AG10803 (cell line): ENCODE measurements around the gene MAPK8IP3.

Experiments
- DNase-seq: peaks from one replicate; pipeline ENCODE4 v3.0.0; 2010; ENCODE audit warnings: low read depth
- H3K4me3 ChIP-seq: 2 replicates; pipeline ENCODE4 v1.5.1; 2011; ENCODE audit warnings: mild to moderate bottlenecking, low read length, control low read depth
- CTCF ChIP-seq: conservative IDR thresholded peaks from 2 replicates; pipeline ENCODE4 v1.5.1; 2011; ENCODE audit warnings: mild to moderate bottlenecking, low read length, control low read depth, inconsistent platforms

MAPK8IP3 gene

GRCh38 chr16:1775846-1776671 is 70.1 kb downstream of the MAPK8IP3 start:
- H3K4me3 ChIP-seq, result no peak overlapping the region
- DNase-seq, result no peak
- no peak for TF ChIP-seq CTCF

GRCh38 chr16:1776672-1776955 is 70.6 kb downstream of the MAPK8IP3 start:
- no peak for DNase-seq
- H3K4me3 ChIP-seq, result no peak overlapping the region
- no peak for TF ChIP-seq CTCF

GRCh38 chr16:1776991-1777374 is 71.0 kb downstream of the MAPK8IP3 start:
- no peak for TF ChIP-seq CTCF
- H3K4me3 ChIP-seq, result no peak overlapping the region
- no peak for DNase-seq

- DNase-seq, result no peak
- no peak for TF ChIP-seq CTCF
Observed at GRCh38 chr16:1777375-1778199, 71.6 kb downstream of the MAPK8IP3 start.

GRCh38 chr16:1778200-1779179 is 72.5 kb downstream of the MAPK8IP3 start:
- DNase-seq, result no peak
- TF ChIP-seq CTCF, result no peak

More at GRCh38 chr16:1777375-1778199, 71.6 kb downstream of the MAPK8IP3 start:
- H3K4me3 ChIP-seq, result no peak overlapping the region

GRCh38 chr16:1779234-1779701 is 73.3 kb downstream of the MAPK8IP3 start:
- TF ChIP-seq CTCF, result no peak
- H3K4me3 ChIP-seq, result no peak overlapping the region

More at GRCh38 chr16:1778200-1779179, 72.5 kb downstream of the MAPK8IP3 start:
- H3K4me3 ChIP-seq, result no peak overlapping the region

More at GRCh38 chr16:1779234-1779701, 73.3 kb downstream of the MAPK8IP3 start:
- DNase-seq, result no peak
